Activated CD4-positive, alpha-beta memory T cell treated with anti-CD3 and anti-CD28 coated beads for 36 hours (primary cell): ENCODE data around the gene CSTPP1. TPM values are rescaled to one million over a fixed set of nuclear protein-coding genes. Genes with fewer than 3 reads are reported as not detected.

Experiments used
- CTCF ChIA-PET: fragments of 350-600 bp; sonication (Branson Sonifier 250); formaldehyde crosslinking; loops from one replicate; lab custom pipeline; 2021; ENCODE audit warnings: antibody characterized with exemption, inconsistent platforms; lab: Charles Lee
- POLR2A ChIA-PET: fragments of 350-600 bp; sonication (Branson Sonifier 250); formaldehyde crosslinking; loops from one replicate; lab custom pipeline; 2021; ENCODE audit warnings: antibody characterized with exemption; lab: Charles Lee
- DNase-seq: peaks from one replicate; pipeline ENCODE4 v3.0.0-alpha.2; 2020
- H3K27ac Mint-ChIP-seq: one replicate; pipeline ENCODE4 v1.8.0; 2021; ENCODE audit warnings: mixed read lengths
- H3K27me3 Mint-ChIP-seq: one replicate; pipeline ENCODE4 v1.8.0; 2021; ENCODE audit warnings: mixed read lengths
- H3K36me3 Mint-ChIP-seq: one replicate; pipeline ENCODE4 v1.8.0; 2021; ENCODE audit warnings: mixed read lengths
- H3K4me1 Mint-ChIP-seq: one replicate; pipeline ENCODE4 v1.8.0; 2021; ENCODE audit warnings: low read depth, mixed read lengths
- H3K4me3 Mint-ChIP-seq: one replicate; pipeline ENCODE4 v1.8.0; 2021; ENCODE audit warnings: mild to moderate bottlenecking, mixed read lengths
- H3K9me3 Mint-ChIP-seq: one replicate; pipeline ENCODE4 v1.8.0; 2021; ENCODE audit warnings: mixed read lengths
- intact Hi-C: fragments of 100-400 bp; cut with micrococcal nuclease; formaldehyde crosslinking; loops from one replicate; pipeline ENCODE4 v1.15.1; 2023
- total RNA-seq, 2 experiments: library from RNA; stranded (reverse); gene quantifications; one replicate each; pipeline ENCODE4 v1.2.3, GENCODE V29; 2021

The CSTPP1 gene
- total RNA-seq, 2 experiments from 2014 or later, result 18.4 to 18.5 TPM

DNA sequence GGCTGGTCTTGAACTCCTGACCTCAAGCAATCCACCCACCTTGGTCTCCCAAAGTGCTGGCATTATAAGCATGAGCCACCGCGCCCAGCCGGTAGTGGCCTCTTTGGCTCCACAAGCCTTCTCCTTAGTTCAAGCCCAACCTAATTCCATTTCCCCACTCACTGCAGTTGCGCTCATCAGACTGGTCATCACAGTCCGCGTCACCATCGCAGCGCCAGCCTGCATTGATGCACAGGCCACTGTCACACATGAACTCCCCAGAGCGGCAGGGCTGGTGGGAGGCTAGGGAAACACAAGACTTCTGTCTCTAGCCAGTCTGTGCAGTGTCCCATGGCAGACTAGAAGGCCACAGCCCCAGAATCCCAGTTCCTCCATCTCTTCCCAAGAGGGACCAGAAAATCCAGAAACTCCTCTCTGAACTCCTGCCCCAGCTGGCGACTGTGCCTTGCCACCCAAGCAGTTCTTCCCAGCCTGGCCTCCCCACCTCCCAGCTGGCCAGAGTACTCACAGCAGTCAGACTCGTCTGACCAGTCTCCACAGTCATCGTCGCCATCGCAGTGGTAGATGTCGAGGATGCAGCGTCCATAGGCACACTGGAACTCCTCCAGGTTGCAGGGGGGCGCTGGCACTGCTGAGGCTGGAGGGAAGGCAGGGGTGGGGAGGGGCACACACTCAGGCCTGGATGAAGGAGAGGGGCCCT is 38.0 kb upstream of the CSTPP1 start:
- Mint-ChIP-seq H3K4me1 (no peaks in the 10 kb centered on the region), H3K9me3 (no peaks in the 10 kb centered on the region), H3K27ac (no peak overlapping the region), H3K27me3 (no peaks in the 10 kb centered on the region), H3K36me3 (no peaks in the 10 kb centered on the region), H3K4me3 (no peak overlapping the region)
- CTCF ChIA-PET, result no interaction called here
- POLR2A ChIA-PET, result no interaction called here
- no peak for DNase-seq
- intact Hi-C loops, result no loop called here

DNA sequence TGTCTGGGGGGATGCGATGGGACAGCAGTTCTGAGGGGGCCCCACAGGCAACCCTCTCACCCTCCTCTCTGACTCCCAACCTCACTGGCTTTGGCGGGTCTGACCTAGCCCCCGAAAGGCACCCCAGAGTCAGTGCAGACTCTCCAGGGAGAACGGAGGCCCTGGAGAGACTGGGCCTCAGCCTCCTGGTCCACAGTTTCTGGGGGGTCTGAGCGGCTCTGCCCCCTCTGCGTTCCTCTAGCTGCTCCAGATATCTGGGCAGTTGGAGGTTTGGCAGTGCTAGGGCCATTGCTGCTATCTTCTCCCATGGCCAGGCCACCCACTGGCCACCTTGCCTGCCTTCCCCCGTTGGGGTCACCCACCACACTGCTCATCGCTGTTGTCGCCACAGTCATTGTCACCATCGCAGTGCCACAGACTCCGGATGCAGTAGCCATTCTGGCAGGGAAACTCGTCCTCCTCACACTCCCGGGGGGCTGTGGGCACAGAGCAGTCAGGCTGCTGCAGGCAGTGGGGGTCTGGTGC is 37.0 kb upstream of the CSTPP1 start:
- POLR2A ChIA-PET, result no interaction called here
- intact Hi-C loops, result no loop called here

DNA sequence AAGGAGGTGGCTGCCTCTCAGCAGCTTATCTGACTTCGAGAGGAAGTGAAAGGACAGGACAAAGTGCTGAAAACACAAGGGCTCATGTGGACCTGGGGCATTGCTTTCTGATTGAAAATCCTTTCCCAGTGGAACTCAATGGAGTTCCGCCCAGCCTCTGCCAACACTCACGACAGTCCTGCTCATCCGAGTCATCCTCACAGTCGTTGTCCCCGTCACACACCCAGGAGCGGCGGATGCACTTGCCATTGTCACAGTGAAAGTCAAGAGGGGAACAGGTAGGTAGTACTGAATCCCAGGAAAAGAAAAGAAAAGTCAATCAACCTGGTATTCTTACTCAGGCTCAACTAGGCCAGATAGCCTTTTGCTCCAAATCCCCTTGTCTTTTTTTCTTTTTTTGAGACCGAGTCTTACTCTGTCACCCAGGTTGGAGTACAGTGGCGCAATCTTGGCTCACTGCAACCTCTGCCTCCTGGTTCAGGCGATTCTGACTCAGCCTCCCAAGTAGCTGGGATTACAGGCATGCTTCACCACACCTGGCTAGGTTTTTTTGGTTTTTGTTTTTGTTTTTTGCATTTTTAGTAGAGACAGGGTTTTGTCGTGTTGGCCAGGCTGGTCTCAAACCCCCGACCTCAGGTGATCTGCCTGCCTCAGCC is 36.3 kb upstream of the CSTPP1 start:
- ChIA-PET POLR2A (no interaction called here), CTCF (no interaction called here)
- intact Hi-C loops, result no loop called here
- Mint-ChIP-seq H3K4me3 (no peak overlapping the region), H3K27me3 (no peaks in the 10 kb centered on the region), H3K27ac (no peak overlapping the region), H3K36me3 (no peaks in the 10 kb centered on the region), H3K4me1 (no peaks in the 10 kb centered on the region), H3K9me3 (no peaks in the 10 kb centered on the region)
- no peak for DNase-seq

More for the DNA sequence above, 37.0 kb upstream of the CSTPP1 start:
- Mint-ChIP-seq H3K4me3 (no peak overlapping the region), H3K36me3 (no peaks in the 10 kb centered on the region), H3K4me1 (no peaks in the 10 kb centered on the region), H3K27me3 (no peaks in the 10 kb centered on the region), H3K27ac (no peak overlapping the region), H3K9me3 (no peaks in the 10 kb centered on the region)
- no peak for DNase-seq
- CTCF ChIA-PET, result no interaction called here

DNA sequence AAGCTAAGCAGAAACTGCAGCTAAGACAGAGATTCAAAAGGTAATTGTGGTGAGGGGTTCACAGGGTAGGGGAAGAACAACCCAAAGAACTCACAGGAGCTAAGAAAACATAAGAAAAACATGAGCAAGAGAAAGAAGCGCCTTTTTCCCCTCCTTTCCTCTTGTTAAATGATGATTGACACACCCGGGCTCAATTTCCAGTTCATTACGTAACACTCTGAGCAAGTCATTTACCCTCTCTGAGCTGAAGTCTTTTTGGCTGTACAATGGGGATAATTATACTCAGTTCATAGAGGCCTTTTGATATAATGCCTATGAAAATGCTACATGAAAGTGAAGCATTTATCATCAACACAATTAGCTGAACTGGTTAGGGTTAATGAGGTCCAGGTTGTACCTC is 35.4 kb upstream of the CSTPP1 start:
- Mint-ChIP-seq H3K4me1 (no peaks in the 10 kb centered on the region), H3K27ac (no peak overlapping the region), H3K4me3 (no peak overlapping the region), H3K9me3 (no peaks in the 10 kb centered on the region), H3K36me3 (no peaks in the 10 kb centered on the region), H3K27me3 (no peaks in the 10 kb centered on the region)
- no peak for DNase-seq
- ChIA-PET POLR2A (no interaction called here), CTCF (interaction anchor here (1.0 kb wide), 1 partner anchor 252 kb away, joined by 3 read pairs; no protein-coding TSS in a partner anchor)
- intact Hi-C loops, result no loop called here

DNA sequence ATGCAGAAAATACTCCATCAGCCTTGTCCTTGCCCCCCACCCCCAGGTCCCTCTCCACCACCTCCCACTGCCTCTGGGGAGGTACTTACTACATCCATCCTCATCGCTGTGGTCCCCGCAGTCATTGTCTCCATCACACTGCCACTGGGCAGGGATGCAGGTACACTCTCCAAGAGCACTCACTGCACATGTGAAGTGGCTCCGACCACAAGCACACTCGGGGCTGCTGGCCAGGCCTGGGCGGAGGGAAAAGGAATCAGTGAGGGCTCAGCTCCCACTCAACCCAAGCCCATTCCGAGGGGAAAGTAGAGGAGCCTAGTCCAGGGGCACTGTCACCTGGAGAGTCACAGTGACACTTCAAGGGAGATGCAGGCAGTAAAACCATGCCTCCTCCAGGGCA is 33.9 kb upstream of the CSTPP1 start:
- Mint-ChIP-seq H3K9me3 (no peaks in the 10 kb centered on the region), H3K4me3 (no peak overlapping the region), H3K4me1 (no peaks in the 10 kb centered on the region), H3K27ac (no peak overlapping the region), H3K27me3 (no peaks in the 10 kb centered on the region), H3K36me3 (no peaks in the 10 kb centered on the region)
- ChIA-PET POLR2A (interaction anchor here (0.6 kb wide), 1 partner anchor 268 kb away, joined by 3 read pairs; no protein-coding TSS in a partner anchor), CTCF (interaction anchor here (5.8 kb wide), 1 partner anchor 250 kb away, joined by 21 read pairs; no protein-coding TSS in a partner anchor)
- no peak for DNase-seq
- intact Hi-C loops, result no loop called here

DNA sequence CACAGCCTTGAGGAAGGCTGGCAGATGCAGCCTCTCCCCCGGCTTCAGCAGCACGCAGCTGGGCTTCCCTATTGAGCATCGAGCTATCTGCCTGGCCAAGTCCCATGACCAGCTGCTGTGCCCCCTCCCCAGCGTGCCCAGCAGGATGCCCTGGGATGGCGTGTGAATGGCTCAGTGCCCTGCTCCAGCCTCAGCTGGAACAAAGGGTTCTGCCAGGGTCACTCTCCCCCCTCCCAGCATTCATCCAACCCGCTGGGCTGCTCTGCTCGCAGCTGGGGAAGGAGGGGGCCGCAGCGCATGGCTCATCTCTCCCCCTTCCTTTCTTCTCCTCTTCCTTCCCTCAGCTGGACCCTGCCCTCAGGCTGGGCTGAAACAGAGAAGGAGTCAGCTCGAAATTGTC is 32.7 kb upstream of the CSTPP1 start:
- Mint-ChIP-seq H3K9me3 (no peaks in the 10 kb centered on the region), H3K27ac (no peak overlapping the region), H3K4me3 (no peak overlapping the region), H3K36me3 (no peaks in the 10 kb centered on the region), H3K4me1 (no peaks in the 10 kb centered on the region), H3K27me3 (no peaks in the 10 kb centered on the region)
- intact Hi-C loops, result no loop called here
- ChIA-PET POLR2A (no interaction called here), CTCF (interaction anchor here (1.4 to 5.8 kb wide), 2 partner anchors 10 to 249 kb away, joined by 5 to 21 read pairs; no protein-coding TSS in a partner anchor)
- DNase-seq, result no peak

DNA sequence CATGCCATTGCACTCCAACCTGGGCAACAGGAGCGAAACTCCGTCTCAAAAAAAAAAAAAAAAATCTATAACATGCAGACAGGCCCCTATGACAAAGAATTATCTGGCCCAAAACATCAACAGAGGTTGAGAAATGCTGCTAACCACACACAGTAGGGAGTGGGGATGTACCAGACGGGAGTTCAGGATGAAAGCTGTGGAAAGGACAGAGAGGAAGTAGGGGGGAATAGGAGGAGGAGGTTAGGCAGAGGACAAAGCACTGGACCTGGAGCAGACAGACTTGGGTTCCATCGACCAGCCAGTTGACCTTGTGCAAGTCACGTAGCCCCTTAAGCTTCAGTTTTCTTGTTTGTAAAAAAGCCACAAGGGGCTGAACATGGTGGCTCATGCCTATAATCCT is 30.8 kb upstream of the CSTPP1 start:
- ChIA-PET CTCF (interaction anchor here (5.8 kb wide), 1 partner anchor 247 kb away, joined by 21 read pairs; no protein-coding TSS in a partner anchor), POLR2A (no interaction called here)
- H3K36me3 Mint-ChIP-seq, result no peaks in the 10 kb centered on the region
- intact Hi-C loops, result no loop called here
- no peaks in the 10 kb centered on the region for H3K4me1 Mint-ChIP-seq
- H3K27me3 Mint-ChIP-seq, result peaks cover 3% of the 10 kb centered on the region
- no peak overlapping the region for H3K27ac Mint-ChIP-seq
- no peak overlapping the region for H3K4me3 Mint-ChIP-seq
- no peak for DNase-seq
- no peaks in the 10 kb centered on the region for H3K9me3 Mint-ChIP-seq

DNA sequence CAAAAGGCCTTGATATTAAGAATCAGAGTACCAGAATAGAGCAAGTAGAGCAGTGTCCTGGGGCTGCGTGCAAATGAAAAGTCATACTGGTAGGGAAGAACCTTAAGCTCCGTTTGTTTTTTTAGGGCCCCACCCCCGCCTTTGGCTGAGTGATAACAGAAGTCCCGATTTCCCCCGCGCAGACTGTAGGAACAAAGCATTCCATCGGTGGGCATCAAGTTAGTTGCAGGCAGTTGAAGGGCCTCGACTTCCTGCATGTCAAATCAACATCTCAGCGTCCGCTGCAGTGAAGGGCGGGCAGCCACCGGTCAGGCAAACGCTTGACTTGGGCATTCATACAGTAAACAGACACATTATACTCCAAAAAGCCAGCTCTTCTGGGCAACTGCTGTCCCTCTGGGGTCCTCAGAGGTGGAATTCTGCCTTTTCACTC is 29.9 kb upstream of the CSTPP1 start:
- CTCF ChIA-PET, result interaction anchor here (2.5 to 5.8 kb wide), 2 partner anchors 10 to 246 kb away, joined by 9 to 21 read pairs; no protein-coding TSS in a partner anchor
- peaks cover 7% of the 10 kb centered on the region for H3K27me3 Mint-ChIP-seq
- intact Hi-C loops, result no loop called here
- H3K27ac Mint-ChIP-seq, result no peak overlapping the region
- no peaks in the 10 kb centered on the region for H3K4me1 Mint-ChIP-seq
- H3K4me3 Mint-ChIP-seq, result no peak overlapping the region
- POLR2A ChIA-PET, result no interaction called here
- peak; percentile 34 for DNase-seq
- no peaks in the 10 kb centered on the region for H3K9me3 Mint-ChIP-seq
- H3K36me3 Mint-ChIP-seq, result no peaks in the 10 kb centered on the region

DNA sequence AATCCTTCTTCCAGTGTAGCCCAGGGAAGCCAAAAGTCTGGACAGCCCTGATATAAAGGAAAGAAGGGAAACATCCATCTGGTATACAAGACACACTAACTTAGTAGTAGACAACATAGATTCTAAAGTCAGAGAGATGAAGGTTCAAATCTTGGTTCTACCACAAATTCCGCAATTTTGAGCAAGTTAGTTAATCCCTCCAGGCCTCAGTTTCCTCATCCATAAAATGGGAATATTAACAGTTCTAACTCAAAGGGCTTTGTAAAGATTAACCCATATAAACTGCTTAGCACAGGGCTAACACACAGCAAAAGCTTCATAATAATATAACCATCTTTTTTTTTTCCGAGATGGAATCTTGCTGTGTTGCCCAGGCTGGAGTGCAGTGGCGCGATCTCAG is 29.0 kb upstream of the CSTPP1 start:
- no peak overlapping the region for H3K4me3 Mint-ChIP-seq
- no peaks in the 10 kb centered on the region for H3K36me3 Mint-ChIP-seq
- peaks cover 13% of the 10 kb centered on the region for H3K27me3 Mint-ChIP-seq
- intact Hi-C loops, result no loop called here
- H3K9me3 Mint-ChIP-seq, result no peaks in the 10 kb centered on the region
- DNase-seq, result no peak
- ChIA-PET POLR2A (interaction anchor here (0.6 kb wide), 1 partner anchor 766 kb away, joined by 4 read pairs; no protein-coding TSS in a partner anchor), CTCF (interaction anchor here (0.6 to 5.8 kb wide), 4 partner anchors 9 to 245 kb away, joined by 3 to 21 read pairs (median 6); no protein-coding TSS in a partner anchor)
- H3K4me1 Mint-ChIP-seq, result no peaks in the 10 kb centered on the region
- no peak overlapping the region for H3K27ac Mint-ChIP-seq

DNA sequence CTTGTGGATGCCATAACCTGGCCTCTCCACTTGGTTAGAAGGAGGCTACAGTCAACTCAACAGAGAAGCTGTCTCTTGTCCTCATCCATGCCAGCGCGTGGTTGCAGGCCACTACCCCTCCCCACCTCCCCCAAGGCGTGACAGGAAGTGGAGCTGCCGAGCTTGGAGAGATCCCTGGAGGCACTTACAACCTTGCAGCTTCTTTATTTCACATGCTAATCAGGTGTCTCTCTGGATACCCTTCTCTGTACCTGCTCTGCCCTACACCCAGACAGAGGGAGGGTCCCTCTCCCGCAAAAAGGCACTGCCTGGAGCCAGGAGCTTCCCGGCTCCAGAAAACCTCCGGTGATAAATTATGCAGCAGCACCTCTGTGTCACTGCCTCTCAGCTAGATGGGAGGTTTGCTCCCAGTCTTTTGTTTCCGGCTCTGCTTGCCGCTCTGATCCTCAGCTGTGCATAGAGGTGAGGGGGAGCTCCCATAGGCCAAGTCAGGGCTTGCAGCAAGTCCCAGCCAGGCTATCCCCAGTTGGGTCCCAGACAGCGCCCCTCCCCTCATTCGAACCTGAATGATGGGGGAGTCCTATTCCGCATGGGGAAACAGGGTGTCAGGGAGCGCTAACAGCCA is 23.9 kb upstream of the CSTPP1 start:
- Mint-ChIP-seq H3K9me3 (no peaks in the 10 kb centered on the region), H3K4me3 (no peak overlapping the region), H3K36me3 (no peaks in the 10 kb centered on the region), H3K4me1 (peaks cover 11% of the 10 kb centered on the region), H3K27ac (no peak overlapping the region), H3K27me3 (peaks cover 50% of the 10 kb centered on the region)
- ChIA-PET POLR2A (no interaction called here), CTCF (interaction anchor here (1.2 to 2.0 kb wide), 2 partner anchors 234 to 240 kb away, joined by 6 to 7 read pairs; no protein-coding TSS in a partner anchor)
- no peak for DNase-seq
- intact Hi-C loops, result no loop called here

DNA sequence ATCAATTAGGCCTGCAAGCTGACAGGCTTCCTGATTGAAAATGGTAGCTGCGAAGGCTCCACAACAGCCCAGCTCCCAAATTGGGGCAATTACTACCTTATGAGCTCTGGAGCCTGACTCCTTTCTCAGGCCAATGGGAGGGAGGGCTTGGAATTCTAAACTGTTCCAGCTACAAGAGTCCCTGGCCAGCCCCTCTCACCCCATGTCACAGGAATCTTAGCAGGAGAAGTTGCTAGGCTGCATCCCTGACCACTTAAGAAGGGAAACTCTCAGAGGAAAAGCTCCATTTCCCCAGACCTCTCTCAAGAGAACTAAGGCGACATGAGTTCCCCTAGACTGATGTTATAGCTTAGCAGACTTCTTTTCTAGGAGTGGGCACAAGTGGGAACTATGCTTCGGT is 23.1 kb upstream of the CSTPP1 start:
- ChIA-PET POLR2A (no interaction called here), CTCF (interaction anchor here (0.6 to 2.0 kb wide), 5 partner anchors 23 to 268 kb away, joined by 3 to 7 read pairs (median 5); partner anchors contain the start of gene CSTPP1)
- peaks cover 13% of the 10 kb centered on the region for H3K4me1 Mint-ChIP-seq
- H3K27me3 Mint-ChIP-seq, result peaks cover 53% of the 10 kb centered on the region
- H3K9me3 Mint-ChIP-seq, result no peaks in the 10 kb centered on the region
- H3K36me3 Mint-ChIP-seq, result no peaks in the 10 kb centered on the region
- no peak for DNase-seq
- intact Hi-C loops, result no loop called here
- H3K27ac Mint-ChIP-seq, result no peak overlapping the region
- no peak overlapping the region for H3K4me3 Mint-ChIP-seq

DNA sequence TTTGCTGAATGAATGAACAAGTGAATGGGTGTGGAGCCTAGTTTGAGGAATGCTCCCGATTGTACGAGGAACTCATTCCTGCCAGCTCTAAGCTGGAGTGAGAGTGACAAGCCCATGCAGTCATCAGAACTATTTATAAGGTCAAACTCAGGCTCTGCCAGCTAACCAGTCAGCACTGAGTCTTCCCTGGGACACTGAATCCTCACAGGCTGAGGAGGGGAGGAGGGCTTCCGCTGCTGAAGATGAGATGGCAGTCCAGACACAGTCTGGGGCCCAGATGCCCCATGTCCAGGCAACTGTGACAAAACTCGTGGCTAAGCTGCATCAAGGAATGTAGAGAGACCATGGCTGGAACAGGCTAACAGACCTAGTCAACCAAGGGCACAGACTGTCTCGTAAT is 22.2 kb upstream of the CSTPP1 start:
- no peaks in the 10 kb centered on the region for H3K36me3 Mint-ChIP-seq

More for the DNA sequence above, 22.2 kb upstream of the CSTPP1 start:
- Mint-ChIP-seq H3K27ac (no peak overlapping the region), H3K27me3 (peaks cover 58% of the 10 kb centered on the region), H3K4me1 (peaks cover 21% of the 10 kb centered on the region), H3K9me3 (no peaks in the 10 kb centered on the region), H3K4me3 (no peak overlapping the region)
- no peak for DNase-seq
- ChIA-PET POLR2A (no interaction called here), CTCF (interaction anchor here (1.2 to 1.7 kb wide), 3 partner anchors 22 to 247 kb away, joined by 3 to 7 read pairs (median 5); partner anchors contain the start of gene CSTPP1)
- intact Hi-C loops, result no loop called here
